Suprapubic skin (tissue), 4 donors: ENCODE data around the gene SENP7.

ENCODE experiments used
- CTCF ChIP-seq, 2 donors: fragments of 200-600 bp in 1 of 2; fragments of 450-650 bp in 1 of 2; sonication (generic) in 1 of 2; IDR thresholded peaks; one replicate each; pipeline ENCODE4 v1.5.1; 2016 to 2019; ENCODE audit warnings: antibody characterized with exemption in 2 of 2, mild to moderate bottlenecking in 1 of 2, moderate library complexity in 1 of 2
- EP300 ChIP-seq: sonication (generic); formaldehyde crosslinking; IDR thresholded peaks from one replicate; pipeline ENCODE4 v1.6.1; 2017; ENCODE audit warnings: antibody characterized with exemption
- POLR2A ChIP-seq, 2 donors: fragments of 450-650 bp; IDR thresholded peaks; one replicate each; pipeline ENCODE4 v1.6.1; 2017; ENCODE audit warnings: antibody characterized with exemption in 2 of 2, mild to moderate bottlenecking in 2 of 2, moderate library complexity in 2 of 2
- POLR2AphosphoS5 ChIP-seq, 3 donors: sonication (generic); formaldehyde crosslinking; IDR thresholded peaks; one replicate each; pipeline ENCODE4 v1.6.1; 2017; ENCODE audit warnings: antibody characterized with exemption in 3 of 3

- TF ChIP-seq CTCF (IDR thresholded peaks at IDR 0.05), result peak in 1 of 2 donors; percentile 22
- TF ChIP-seq POLR2AphosphoS5 (IDR thresholded peaks at IDR 0.05), result no peak
- TF ChIP-seq POLR2A (IDR thresholded peaks at IDR 0.05), result no peak
- TF ChIP-seq EP300, result no peak
Measured at GRCh38 chr3:101381809-101382208, 131.2 kb downstream of the SENP7 start.
